Bronchial epithelial cell (primary cell): Measurements from ENCODE around the gene HELZ2. TPM values are rescaled to one million over a fixed set of nuclear protein-coding genes. Genes with fewer than 3 reads are reported as not detected.

Experiments used
- DNase-seq: peaks from one replicate; pipeline ENCODE4 v3.0.0-alpha.2; 2010; ENCODE audit warnings: low read depth
- FAIRE-seq: peaks from 2 replicates; lab custom pipeline; 2011; peaks lifted over from hg19 to GRCh38; lab: Jason Lieb, UNC
- H3K27me3 ChIP-seq: 2 replicates; pipeline ENCODE4 v1.5.1; 2011; ENCODE audit warnings: low read length; ENCODE audit not compliant: control insufficient read depth, insufficient read depth
- H3K36me3 ChIP-seq: 2 replicates; pipeline ENCODE4 v1.5.1; 2011; ENCODE audit warnings: low read length; ENCODE audit not compliant: control insufficient read depth, insufficient read depth
- H3K4me3 ChIP-seq: 2 replicates; pipeline ENCODE4 v1.5.1; 2011; ENCODE audit warnings: mild to moderate bottlenecking, low read depth, low read length, control low read depth
- CTCF ChIP-seq: IDR thresholded peaks from 2 replicates; pipeline ENCODE4 v1.5.1; 2011; ENCODE audit warnings: mild to moderate bottlenecking, moderate library complexity, low read length, control low read depth, inconsistent platforms; ENCODE audit not compliant: insufficient read depth, severe bottlenecking
- total RNA-seq: library from RNA; depleted of rRNA; stranded (reverse); fragments of >200 nt; gene quantifications from 2 replicates; pipeline ENCODE4 v1.2.1, GENCODE V29; 2014

The HELZ2 gene
- total RNA-seq, 1 donor from 2014 or later: 13.7 TPM

- DNase-seq (no peak), FAIRE-seq (no peak)
- Histone ChIP-seq H3K27me3 (no peaks in the 10 kb centered on the region), H3K4me3 (no peak overlapping the region), H3K36me3 (peaks cover 1% of the 10 kb centered on the region)
- TF ChIP-seq CTCF: no peak
These were observed 40.7 kb downstream of the HELZ2 start for GRCh38 chr20:63533388-63533787.

GRCh38 chr20:63532449-63532971 lies 41.5 kb downstream of the HELZ2 start:
- TF ChIP-seq CTCF: no peak
- no peaks in the 10 kb centered on the region for H3K27me3 ChIP-seq
- no peak overlapping the region for H3K4me3 ChIP-seq
- DNase-seq (no peak), FAIRE-seq (peak; percentile 13)
- peaks cover 1% of the 10 kb centered on the region for H3K36me3 ChIP-seq

- no peaks in the 10 kb centered on the region for H3K27me3 ChIP-seq
- DNase-seq (no peak), FAIRE-seq (peak; percentile 99)
- H3K36me3 ChIP-seq: peaks cover 1% of the 10 kb centered on the region
- no peak overlapping the region for H3K4me3 ChIP-seq
- TF ChIP-seq CTCF: no peak
These were observed 42.2 kb downstream of the HELZ2 start for GRCh38 chr20:63531686-63532448.

GRCh38 chr20:63530788-63531160 lies 43.3 kb downstream of the HELZ2 start:
- no peak for FAIRE-seq

GRCh38 chr20:63529861-63530787 lies 43.9 kb downstream of the HELZ2 start:
- no peak for FAIRE-seq
- Histone ChIP-seq H3K4me3 (no peak overlapping the region), H3K36me3 (peaks cover 1% of the 10 kb centered on the region), H3K27me3 (no peaks in the 10 kb centered on the region)
- DNase-seq: no peak
- TF ChIP-seq CTCF: no peak

More at GRCh38 chr20:63530788-63531160, 43.3 kb downstream of the HELZ2 start:
- Histone ChIP-seq H3K4me3 (no peak overlapping the region), H3K27me3 (no peaks in the 10 kb centered on the region), H3K36me3 (peaks cover 1% of the 10 kb centered on the region)
- no peak for DNase-seq
- no peak for TF ChIP-seq CTCF
